OCI-LY3 (cell line): Measurements from ENCODE around the gene SNURF.

Source experiments
- EZH2phosphoT487 ChIP-seq: fragments of 200-600 bp; shearing (Covaris generic); IDR thresholded peaks from 2 replicates; pipeline ENCODE4 v1.6.1; 2018; ENCODE audit warnings: antibody characterized with exemption, mixed run types, low read depth
- TF ChIP-seq, protein P1 (sequence below): fragments of 200-600, 300-600 bp; sonication (generic); IDR thresholded peaks from 2 replicates; pipeline ENCODE4 v1.5.1; 2014; ENCODE audit warnings: antibody characterized with exemption, low read length, low read depth

DNA sequence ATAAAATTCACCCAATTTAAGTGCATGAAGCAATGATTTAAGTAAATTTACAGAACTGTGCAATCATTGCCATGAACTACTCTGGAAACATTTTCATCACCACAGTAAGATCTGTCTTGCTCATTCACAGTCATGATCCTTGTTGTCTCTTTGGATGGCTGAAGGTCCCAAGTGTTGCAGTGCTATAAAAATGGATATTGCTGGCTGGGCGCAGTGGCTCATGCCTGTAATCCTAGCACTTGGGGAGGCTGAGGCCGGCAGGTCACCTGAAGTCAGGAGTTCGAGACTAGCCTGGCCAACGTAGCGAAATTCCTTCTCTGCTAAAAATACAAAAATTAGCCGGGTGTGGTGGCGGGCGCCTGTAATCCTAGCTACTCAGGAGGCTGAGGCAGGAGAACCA lies 17.0 kb downstream of the SNURF start:
- TF ChIP-seq, protein P1, sequence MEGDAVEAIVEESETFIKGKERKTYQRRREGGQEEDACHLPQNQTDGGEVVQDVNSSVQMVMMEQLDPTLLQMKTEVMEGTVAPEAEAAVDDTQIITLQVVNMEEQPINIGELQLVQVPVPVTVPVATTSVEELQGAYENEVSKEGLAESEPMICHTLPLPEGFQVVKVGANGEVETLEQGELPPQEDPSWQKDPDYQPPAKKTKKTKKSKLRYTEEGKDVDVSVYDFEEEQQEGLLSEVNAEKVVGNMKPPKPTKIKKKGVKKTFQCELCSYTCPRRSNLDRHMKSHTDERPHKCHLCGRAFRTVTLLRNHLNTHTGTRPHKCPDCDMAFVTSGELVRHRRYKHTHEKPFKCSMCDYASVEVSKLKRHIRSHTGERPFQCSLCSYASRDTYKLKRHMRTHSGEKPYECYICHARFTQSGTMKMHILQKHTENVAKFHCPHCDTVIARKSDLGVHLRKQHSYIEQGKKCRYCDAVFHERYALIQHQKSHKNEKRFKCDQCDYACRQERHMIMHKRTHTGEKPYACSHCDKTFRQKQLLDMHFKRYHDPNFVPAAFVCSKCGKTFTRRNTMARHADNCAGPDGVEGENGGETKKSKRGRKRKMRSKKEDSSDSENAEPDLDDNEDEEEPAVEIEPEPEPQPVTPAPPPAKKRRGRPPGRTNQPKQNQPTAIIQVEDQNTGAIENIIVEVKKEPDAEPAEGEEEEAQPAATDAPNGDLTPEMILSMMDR = no peak
- no peak for TF ChIP-seq EZH2phosphoT487
